ENCODE measurements around the gene VASH2. TPM values are rescaled to one million over a fixed set of nuclear protein-coding genes. Genes with fewer than 3 reads are reported as not detected.
"Not testable (repeated sequence)": the region's sequence is repeated elsewhere in the genome, so short reads cannot be mapped to it uniquely, and the experiment has no call there.

The VASH2 gene
- total and polyA plus RNA-seq, 12 donors = 0.16 to 5.5 (median 0.29) TPM; not detected in 3

DNA sequence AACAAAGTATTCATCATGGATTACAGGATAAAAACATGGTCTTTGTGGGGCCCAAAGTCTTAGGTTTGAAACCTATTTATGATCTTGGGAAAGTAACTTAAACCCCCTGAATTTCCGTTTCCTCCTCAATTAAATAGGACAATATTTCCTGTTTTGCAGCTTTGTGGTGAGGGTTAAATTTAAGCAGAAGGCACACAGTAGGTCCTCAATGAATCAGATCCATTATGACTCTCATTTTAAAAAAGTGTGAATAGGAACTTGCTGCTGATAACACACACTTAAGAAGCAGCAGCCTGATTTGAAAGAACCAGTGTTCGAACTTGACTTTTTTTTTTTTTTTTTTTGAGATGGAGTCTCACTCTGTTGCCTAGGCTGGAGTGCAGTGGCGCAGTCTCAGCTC is 41.4 kb upstream of the VASH2 start:
- Histone ChIP-seq H3K4me1 (replicated peaks in 1 of 2) (no peaks in the 10 kb centered on the region), H3K27ac (no peak overlapping the region), H3K9me3 (replicated peaks in 1 of 3) (no peaks in the 10 kb centered on the region), H3K4me3 (no peak overlapping the region), H3K27me3 (no peaks in the 10 kb centered on the region), H3K36me3 (replicated peaks in 1 of 2) (no peaks in the 10 kb centered on the region)
- no peak for DNase-seq
- intact Hi-C loops (cut with DNase I) = no loop called here
- WGBS, 4 donors = 74 to 91% (median 85%) methylated on average over 2 to 3 of the region's 3 CpGs
- TF ChIP-seq, protein P1, sequence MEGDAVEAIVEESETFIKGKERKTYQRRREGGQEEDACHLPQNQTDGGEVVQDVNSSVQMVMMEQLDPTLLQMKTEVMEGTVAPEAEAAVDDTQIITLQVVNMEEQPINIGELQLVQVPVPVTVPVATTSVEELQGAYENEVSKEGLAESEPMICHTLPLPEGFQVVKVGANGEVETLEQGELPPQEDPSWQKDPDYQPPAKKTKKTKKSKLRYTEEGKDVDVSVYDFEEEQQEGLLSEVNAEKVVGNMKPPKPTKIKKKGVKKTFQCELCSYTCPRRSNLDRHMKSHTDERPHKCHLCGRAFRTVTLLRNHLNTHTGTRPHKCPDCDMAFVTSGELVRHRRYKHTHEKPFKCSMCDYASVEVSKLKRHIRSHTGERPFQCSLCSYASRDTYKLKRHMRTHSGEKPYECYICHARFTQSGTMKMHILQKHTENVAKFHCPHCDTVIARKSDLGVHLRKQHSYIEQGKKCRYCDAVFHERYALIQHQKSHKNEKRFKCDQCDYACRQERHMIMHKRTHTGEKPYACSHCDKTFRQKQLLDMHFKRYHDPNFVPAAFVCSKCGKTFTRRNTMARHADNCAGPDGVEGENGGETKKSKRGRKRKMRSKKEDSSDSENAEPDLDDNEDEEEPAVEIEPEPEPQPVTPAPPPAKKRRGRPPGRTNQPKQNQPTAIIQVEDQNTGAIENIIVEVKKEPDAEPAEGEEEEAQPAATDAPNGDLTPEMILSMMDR (IDR thresholded peaks at IDR 0.05) = no peak
- no peak for TF ChIP-seq POLR2A (IDR thresholded peaks at IDR 0.05)

DNA sequence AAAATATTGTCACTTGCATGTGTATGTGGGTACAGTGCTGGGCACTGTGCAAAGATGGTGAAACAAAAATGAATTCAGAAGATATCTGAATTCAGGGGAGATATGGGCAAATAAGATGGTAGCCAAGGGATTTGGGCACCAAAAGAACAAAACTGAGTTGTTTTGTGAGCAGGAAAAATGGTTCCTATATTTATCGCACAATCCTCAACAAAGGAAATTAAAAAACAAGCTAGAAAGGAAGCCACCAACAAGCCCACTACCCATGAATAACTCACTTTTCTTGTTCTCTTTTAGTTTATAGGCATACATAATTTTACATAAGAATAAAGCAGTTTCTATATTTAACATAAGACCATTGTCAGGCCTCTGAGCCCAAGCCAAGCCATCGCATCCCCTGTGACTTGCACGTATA is 40.7 kb upstream of the VASH2 start:
- H3K4me1 ChIP-seq (replicated peaks in 1 of 2) = no peaks in the 10 kb centered on the region
- H3K36me3 ChIP-seq (replicated peaks in 1 of 2) = no peaks in the 10 kb centered on the region
- intact Hi-C loops (cut with DNase I) = no loop called here
- no peaks in the 10 kb centered on the region for H3K27me3 ChIP-seq
- no peak overlapping the region for H3K4me3 ChIP-seq
- WGBS, 4 donors = 93 to 98% (median 96%) methylated on average over 3 of the region's 3 CpGs
- no peak for TF ChIP-seq POLR2A (IDR thresholded peaks at IDR 0.05)
- TF ChIP-seq, protein P1 (IDR thresholded peaks at IDR 0.05) = no peak
- no peak for DNase-seq
- H3K9me3 ChIP-seq (replicated peaks in 1 of 3) = no peaks in the 10 kb centered on the region
- H3K27ac ChIP-seq = no peak overlapping the region

DNA sequence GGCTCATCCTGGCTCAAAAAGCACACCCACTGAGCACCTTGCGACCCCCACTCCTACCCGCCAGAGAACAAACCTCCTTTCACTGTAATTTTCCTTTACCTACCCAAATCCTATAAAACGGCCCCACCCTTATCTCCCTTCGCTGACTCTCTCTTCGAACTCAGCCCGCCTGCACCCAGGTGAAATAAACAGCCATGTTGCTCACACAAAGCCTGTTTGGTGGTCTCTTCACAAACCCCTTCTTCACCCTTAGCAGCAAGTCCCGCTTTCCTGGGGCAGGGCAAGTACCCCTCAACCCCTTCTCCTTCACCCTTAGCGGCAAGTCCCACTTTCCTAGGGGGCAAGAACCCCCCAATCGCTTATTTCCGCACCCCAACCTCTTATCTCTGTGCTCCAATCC is 40.1 kb upstream of the VASH2 start:
- H3K27me3 ChIP-seq; H3K9me3 ChIP-seq (replicated peaks in 1 of 3); intact Hi-C loops (cut with DNase I); H3K4me3 ChIP-seq; H3K36me3 ChIP-seq (replicated peaks in 1 of 2); H3K4me1 ChIP-seq (replicated peaks in 1 of 2); H3K27ac ChIP-seq; DNase-seq: not testable (repeated sequence)
- WGBS, 4 donors = 77 to 83% (median 81%) methylated on average over 6 to 8 of the region's 10 CpGs

DNA sequence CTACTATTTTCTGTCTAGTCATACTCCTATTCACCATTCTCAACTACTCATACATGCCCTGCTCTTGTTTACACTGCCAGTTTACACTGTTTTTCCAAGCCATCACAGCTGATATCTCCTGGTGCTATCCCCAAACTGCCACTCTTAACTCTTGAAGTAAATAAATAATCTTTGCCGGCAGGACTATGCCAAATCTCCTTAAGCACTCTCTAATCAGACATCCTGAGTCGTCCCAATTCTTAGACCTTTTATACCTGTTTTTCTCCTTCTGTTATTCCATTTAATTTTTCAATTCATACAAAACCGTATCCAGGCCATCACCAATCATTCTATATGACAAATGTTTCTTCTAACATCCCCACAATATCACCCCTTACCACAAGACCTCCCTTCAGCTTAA is 36.7 kb upstream of the VASH2 start:
- H3K4me1 ChIP-seq (replicated peaks in 1 of 2); H3K27ac ChIP-seq; H3K9me3 ChIP-seq (replicated peaks in 1 of 3); H3K36me3 ChIP-seq (replicated peaks in 1 of 2); H3K27me3 ChIP-seq; intact Hi-C loops (cut with DNase I); DNase-seq; H3K4me3 ChIP-seq: not testable (repeated sequence)
- 77 to 98% (median 87%) methylated on average over 2 to 3 of the region's 3 CpGs for WGBS, 4 donors

DNA sequence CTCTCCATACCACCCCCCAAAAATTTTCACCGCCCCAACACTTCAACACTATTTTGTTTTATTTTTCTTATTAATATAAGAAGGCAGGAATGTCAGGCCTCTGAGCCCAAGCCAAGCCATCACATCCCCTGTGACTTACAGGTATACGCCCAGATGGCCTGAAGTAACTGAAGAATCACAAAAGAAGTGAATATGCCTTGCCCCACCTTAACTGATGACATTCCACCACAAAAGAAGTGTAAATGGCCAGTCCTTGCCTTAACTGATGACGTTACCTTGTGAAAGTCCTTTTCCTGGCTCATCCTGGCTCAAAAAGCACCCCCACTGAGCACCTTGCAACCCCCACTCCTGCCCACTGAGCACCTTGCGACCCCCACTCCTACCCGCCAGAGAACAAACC is 36.2 kb upstream of the VASH2 start:
- H3K9me3 ChIP-seq (replicated peaks in 1 of 3); H3K4me1 ChIP-seq (replicated peaks in 1 of 2); H3K4me3 ChIP-seq; DNase-seq; H3K36me3 ChIP-seq (replicated peaks in 1 of 2); intact Hi-C loops (cut with DNase I); H3K27ac ChIP-seq; H3K27me3 ChIP-seq: not testable (repeated sequence)
- 75 to 94% (median 82%) methylated on average over 4 of the region's 5 CpGs for WGBS, 4 donors

DNA sequence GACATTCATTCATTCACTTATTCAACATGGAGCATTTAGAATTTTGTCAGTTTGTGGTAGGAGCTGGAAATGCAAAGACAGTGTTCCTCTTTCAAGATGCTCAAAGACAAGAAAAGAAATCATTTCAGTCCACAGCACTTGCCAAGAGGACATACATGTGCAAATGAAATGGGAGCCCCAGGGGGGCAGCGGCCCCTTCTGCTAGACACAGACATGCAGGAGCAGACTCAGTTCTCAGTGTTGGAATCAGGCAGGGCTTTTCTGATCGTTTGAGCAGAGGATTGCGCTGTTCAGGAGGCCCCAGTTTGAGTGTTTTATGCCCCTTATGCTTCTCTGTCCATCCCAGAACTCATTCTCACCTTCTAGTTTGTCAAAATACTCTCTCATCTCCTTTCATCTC is 35.6 kb upstream of the VASH2 start:
- no peak for DNase-seq
- Histone ChIP-seq H3K27me3 (no peaks in the 10 kb centered on the region), H3K27ac (no peak overlapping the region), H3K9me3 (replicated peaks in 1 of 3) (no peaks in the 10 kb centered on the region), H3K4me3 (no peak overlapping the region), H3K36me3 (replicated peaks in 1 of 2) (no peaks in the 10 kb centered on the region), H3K4me1 (replicated peaks in 1 of 2) (peaks cover 0 to 2% of the 10 kb centered on the region in 2 donors)
- no peak for TF ChIP-seq POLR2A (IDR thresholded peaks at IDR 0.05)
- TF ChIP-seq, protein P1 (IDR thresholded peaks at IDR 0.05) = no peak
- 64 to 67% (median 65%) methylated on average over 3 of the region's 3 CpGs for WGBS, 4 donors
- intact Hi-C loops (cut with DNase I) = no loop called here

All from adrenal gland (tissue), 12 donors.